HPDE6-E6E7 (cell line): ENCODE results near the gene XPNPEP3.

Source experiments
- DNase-seq: peaks from one replicate; pipeline ENCODE4 v3.0.0; 2011; ENCODE audit warnings: missing footprints; ENCODE audit errors: extremely low spot score

The XPNPEP3 gene

GRCh38 chr22:40939202-40939601 lies 82.3 kb downstream of the XPNPEP3 start:
- no peak for DNase-seq

GRCh38 chr22:40950962-40951794 lies 94.2 kb downstream of the XPNPEP3 start, which contains the start of gene RBX1:
Gene RBX1 (plus strand): TSS chr22:40951378. CDS start chr22:40951399, 21 bp downstream.
- DNase-seq, result peak; percentile 93

DNA sequence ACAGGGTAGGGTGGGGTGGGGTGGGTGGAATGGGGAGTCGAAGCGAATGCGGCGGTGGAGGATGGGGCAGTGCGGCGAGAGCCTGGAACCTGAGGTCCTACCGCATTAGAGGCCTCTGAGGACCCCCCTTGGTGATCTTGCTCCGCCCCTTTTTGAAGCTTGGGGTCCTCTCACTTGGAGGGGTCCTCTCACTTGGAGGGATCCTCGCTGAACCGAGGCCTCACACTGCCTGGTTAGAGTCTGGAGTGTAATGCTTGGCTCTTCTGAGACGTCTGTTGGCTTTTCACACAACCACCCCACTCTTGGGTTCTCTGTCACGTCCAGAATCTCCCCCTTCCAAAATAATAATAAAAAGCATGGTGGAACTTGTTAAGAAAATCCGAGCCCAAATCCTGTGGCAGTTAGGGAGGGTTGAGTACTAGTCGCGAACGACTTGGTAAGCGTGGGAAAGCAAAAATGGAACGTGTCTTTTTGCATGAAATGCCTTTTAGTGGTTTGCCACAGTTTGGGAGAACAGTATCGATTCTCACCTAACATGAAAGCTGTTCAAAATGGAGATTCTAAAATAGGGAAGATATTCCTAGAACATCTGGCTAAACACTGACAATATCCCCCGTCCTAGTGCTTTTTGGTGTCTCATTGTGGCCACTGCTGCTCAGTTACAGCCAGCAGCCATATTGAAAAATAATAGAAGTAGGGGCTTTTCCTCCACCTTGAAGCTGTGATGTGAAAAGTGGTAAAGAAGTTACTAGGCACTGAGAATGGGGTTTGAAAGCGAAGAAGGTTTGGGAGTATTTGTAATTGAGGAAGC lies 95.1 kb downstream of the XPNPEP3 start:
- no peak for DNase-seq

DNA sequence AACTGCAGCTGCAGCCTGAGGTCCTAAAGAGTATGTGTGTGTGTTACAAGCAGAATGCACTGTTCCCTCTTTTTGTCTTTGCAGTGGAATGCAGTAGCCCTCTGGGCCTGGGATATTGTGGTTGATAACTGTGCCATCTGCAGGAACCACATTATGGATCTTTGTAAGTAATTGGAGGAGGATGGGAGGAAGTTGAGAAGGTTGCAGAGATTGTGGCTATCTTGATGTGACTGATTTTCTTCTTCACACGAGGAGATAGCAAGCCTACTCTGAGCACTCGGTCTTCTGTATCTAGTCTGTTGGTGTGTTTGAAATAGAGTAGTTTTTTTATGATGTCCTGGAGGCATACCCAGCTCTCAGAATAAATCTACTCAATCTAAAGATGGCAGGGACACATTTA lies 96.5 kb downstream of the XPNPEP3 start:
- no peak for DNase-seq

DNA sequence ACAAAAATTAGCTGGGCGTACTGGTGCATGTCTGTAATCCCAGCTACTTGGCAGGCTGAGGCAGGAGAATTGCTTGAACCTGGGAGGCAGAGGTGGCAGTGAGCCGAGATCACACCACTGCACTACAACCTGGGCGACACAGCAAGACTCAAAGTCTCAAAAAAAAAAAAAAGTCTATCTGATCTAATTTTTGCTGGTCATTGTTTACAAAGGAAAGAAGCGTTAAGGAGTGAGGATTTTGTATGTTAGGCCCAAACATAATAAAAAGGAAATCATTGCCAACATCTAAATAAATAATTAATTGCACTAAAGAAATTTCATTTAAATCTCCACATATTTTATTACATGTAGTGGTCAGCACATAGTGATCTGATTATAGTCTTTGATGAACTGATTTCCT lies 97.2 kb downstream of the XPNPEP3 start:
- no peak for DNase-seq

GRCh38 chr22:40955571-40955970 lies 98.6 kb downstream of the XPNPEP3 start:
- no peak for DNase-seq

GRCh38 chr22:40957601-40958000 lies 100.7 kb downstream of the XPNPEP3 start:
- no peak for DNase-seq

DNA sequence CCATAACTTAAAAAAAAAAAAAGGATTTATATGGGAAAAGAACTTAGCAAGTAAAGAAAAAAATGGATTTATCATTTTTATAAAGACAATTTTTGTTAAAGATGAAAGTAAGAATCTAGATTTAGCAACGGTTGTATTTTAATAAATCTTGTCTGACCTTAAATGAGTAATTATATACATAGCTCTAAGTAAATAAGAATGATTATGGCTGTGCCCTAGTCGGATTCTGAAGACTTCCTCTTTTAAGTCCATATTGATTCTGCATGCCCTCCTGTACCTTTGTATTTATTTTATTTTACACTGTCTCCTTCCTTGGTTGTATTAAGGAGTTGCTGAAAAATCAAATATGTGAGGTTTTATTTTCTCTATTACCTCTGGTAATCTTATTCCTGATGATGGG lies 101.4 kb downstream of the XPNPEP3 start:
- DNase-seq, result no peak

DNA sequence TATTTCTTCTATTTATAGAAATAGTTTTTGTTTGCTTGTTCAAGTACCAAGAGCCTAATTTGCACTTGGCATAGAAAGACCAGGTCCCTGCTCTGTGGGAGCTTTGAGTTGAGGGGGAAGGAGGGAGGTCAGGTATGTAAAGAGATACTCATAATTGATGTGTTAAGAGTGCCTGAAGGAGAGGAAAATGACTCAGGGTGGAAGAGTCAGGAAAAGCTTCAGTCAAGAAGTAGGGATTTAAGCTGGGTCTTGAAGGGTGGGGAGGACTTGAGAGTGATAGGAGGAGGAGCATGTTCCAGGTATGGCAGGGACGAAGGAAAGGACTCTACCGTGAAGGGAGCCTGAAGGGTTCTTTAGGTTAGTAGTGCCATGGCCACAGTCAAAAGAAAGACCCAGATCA lies 103.2 kb downstream of the XPNPEP3 start:
- no peak for DNase-seq

DNA sequence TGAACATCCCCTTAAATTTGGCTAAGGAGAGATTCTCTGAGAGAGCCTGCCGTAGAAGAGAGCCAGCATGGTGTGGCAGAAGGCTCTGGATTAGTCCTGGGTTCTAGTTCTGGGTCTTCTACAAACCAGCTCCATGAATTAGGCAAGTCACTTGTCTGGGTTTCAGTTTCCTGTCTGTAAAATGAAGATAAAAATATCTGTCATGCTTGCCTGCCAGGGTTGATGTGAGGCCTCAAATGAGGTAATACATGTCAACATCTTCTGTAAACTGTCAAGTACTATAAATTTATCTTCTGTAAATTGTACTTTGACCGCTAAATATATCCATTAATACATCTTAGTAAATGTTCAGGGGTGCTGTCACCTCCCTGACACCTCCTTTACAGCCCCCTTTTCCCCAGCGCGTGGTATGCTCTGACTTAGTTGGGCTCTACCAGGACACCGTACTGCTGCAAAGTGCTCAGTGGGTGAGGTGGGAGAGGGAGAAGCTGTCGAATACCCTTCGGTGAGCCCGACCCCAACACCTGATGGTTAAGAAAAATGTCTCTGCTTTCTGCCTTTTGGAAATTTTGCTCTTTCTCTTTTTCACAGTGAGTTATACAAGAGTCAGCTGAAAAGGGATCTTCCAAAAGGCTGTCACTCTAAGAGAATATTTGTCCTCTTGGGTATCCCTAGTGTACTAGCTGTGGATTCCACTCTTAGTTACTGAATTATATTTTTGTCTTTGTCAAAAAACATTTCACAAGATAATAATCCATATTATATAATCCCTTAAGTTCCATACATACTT lies 109.2 kb downstream of the XPNPEP3 start:
- DNase-seq, result no peak

DNA sequence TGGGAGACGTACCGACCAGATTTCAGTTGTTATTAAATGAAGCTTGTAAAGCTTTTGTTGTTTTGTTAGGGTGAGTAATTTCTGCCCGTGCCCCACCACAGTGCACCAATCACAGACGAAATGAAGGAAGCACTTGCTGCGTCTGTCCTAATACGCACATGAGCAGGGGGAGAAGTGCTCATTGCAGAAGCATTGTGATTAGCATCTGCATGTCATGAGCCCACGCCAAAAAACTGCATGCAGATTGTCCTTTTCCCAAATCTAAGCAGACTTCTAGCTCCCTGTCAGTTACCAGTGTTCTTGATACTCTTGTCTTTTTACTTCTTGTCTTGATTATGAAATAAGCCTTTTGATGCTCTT lies 109.8 kb downstream of the XPNPEP3 start:
- no peak for DNase-seq

- DNase-seq, result no peak
Measured at GRCh38 chr22:40967111-40967760, 110.3 kb downstream of the XPNPEP3 start.

DNA sequence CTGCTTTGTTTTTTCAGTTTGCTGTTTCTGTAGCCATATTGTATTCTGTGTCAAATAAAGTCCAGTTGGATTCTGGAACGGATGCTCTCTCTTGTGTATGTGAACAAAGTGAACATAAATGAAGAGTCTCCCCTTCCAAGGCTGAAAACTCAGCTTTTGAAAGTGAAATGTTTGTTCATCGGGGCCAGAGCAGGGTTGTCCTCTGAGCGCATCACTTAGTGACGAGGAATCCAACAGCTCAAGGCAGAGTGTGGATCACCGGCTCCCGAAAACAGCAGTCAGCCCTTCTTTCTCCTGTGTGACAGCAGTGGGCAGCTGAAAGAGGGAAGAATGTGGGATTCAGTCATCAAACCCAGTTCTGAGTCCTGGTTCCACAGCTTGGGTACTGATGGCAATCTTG lies 115.6 kb downstream of the XPNPEP3 start:
- DNase-seq, result no peak

DNA sequence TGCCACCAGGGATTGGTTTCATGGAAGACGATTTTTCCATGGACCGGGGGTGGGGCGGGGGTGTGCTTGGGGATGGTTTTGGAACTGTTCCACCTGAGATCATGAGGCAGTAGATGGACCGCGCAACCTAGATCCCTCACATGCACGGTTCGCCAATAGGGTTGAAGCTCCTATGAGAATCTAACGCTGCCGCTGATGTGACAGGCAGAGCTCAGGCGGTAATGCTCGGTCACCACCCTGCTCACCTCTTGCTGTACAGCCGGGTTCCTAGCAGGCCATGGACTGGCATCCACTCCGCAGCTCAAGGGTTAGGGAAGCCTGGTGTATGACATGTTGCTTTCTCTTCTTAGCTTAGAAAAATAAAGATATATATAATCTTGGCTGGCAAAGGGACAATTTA lies 116.2 kb downstream of the XPNPEP3 start:
- no peak for DNase-seq

DNA sequence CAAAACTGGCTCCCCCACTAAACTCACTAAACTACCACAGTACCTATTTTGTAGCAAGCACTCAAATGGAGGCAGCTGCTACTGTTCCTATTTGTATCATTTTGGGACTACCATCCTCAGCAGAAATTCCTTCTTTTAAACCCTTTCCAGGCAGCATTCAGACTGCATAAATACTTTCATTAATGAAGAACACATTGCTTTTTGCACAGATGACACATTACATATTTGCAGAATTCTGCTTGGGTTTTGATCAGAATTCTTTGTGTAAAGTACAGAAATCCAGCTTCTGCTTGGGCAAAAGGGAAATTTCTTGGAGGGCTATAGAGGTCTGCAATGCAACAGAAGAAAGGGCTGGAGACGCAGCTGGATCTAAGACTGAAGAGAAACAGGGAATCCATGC lies 118.4 kb downstream of the XPNPEP3 start:
- DNase-seq, result no peak

DNA sequence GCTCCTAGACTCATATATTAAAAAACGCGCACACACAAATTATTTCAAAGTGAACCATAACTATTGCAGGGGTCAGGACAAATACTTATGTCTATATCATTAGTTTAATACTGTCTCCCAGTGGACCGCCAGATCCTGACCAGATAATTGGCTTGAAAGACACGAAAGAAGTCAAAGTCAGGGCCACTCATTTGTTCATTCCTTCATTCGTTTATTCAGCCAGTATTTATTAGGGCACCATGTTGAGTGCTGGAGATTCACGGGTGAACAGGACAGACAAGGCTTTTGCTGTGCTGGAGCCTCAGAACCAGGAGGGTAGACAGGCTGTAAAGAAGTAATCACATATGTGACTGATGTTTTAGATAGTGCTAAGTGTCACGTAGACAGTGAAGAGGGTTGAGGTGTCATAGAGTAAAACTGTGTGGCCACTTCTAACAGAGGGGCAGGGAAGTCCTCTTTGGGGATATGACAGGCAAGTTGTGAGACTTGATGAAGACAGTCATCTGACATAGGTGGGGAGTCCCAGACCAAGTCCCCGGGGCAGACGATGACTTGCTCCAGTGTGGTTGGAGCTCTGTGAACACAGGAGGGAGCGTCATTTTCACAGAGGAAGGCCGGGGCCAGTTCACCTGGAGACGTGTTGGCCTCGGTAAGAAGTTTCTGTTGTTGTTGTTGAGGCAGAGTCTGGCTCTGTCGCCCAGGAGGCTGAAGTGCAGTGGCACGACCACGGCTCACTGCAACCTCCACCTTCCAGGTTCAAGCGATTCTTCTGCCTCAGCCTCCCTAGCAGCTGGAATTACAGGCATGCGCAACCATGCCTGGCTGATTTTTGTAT lies 120.1 kb downstream of the XPNPEP3 start:
- DNase-seq, result no peak

DNA sequence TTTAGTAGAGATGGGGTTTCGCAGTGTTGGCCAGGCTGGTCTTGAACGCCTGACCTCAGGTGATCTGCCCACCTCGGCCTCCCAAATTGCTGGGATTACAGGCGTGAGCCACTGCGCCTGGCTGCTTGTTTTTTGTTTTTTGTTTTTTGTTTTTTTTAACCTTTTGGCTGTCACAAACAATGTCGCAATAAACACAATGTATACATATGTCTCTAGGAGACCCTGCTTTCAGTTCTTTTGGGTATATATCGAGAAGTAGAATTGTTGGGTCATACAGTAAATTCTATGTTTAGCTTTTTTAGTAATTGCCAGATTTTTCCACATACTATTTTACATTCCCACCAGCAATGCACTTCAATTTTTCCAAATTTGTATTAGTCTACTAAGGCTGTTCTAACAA lies 122.2 kb downstream of the XPNPEP3 start:
- no peak for DNase-seq

- DNase-seq, result no peak
Measured at GRCh38 chr22:40979871-40980270, 122.9 kb downstream of the XPNPEP3 start.
